GM18951 (cell line): ENCODE results near the gene TGIF1.

Experiments
- POLR2A ChIP-seq: IDR thresholded peaks from 4 replicates; pipeline ENCODE4 v1.6.1; 2011; ENCODE audit warnings: mild to moderate bottlenecking; ENCODE audit not compliant: insufficient read length, insufficient read depth; ENCODE audit errors: extremely low read depth
- in situ Hi-C: fragments of 300-500 bp; cut with MboI; formaldehyde crosslinking; loops from one replicate; pipeline ENCODE4 v1.12.0; 2022; ENCODE audit warnings: low sequenced_read_pairs, mixed read lengths, inconsistent platforms; ENCODE audit not compliant: unreplicated experiment

TGIF1 gene

DNA sequence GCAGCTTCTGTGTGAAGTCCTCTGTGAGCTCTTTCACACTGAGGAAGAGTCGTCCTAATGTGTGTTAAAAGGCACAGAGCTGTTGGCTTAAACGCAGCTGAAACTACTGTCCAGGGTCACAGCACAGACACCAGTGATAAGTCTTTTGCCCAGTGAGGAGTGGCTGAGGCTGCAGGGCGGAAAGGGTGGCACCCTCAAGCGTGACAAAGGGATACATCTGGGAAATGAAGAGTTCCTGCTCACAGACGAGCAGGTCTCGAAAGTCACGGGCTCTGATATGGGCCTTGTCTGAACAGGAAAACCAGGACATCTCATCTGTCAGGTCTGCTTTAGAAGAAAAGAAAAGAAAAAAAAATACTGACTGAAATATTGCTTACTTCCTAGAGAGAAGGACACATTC lies 36.5 kb downstream of the TGIF1 start:
- no peak for TF ChIP-seq POLR2A
- in situ Hi-C loops = no loop called here

DNA sequence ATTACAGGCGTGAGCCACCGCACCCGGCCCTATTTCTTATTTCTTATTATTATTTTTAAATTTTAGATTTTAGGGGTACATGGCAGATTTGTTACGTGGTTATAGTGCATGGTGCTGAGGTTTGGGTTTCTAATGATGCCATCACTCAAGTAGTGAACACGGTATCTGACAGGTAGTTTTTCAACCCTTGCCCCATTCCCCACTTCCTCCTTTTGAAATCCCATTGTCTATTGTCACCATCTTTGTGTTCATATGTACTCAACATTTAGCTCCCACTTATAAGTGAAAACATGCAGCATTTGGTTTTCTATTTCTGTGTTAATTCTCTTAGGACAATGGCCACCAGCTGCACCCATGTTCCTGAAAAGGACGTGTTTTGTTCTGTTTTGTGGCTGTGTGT lies 39.5 kb downstream of the TGIF1 start:
- TF ChIP-seq POLR2A = no peak
- in situ Hi-C loops = no loop called here

DNA sequence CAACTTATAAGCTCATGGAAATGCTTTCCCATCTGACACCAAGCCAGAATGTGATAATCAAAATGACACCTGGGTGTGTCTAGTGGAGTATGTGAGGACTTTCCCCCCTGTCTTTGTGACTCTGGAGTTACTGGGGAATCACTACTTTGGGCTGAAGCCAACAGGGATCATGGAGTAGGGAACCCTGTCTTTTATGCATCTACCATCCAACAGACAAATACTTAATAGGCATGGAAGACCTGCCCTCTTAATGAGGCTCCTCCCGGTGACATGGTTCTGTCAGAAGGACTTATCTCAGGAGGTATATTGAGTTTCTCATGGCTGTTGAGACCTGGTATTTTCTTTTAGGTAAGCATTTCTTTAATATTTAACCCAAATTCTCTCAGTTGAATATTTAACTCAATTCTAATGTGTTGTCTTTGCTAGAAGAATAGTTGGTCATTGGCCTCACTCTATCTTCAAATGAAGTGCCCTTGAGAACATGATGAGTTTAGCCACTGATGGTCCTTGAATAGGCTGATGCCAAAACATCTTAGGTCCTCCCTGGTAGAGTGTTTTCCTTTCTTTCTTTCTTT lies 42.1 kb downstream of the TGIF1 start:
- no peak for TF ChIP-seq POLR2A
- in situ Hi-C loops = no loop called here

DNA sequence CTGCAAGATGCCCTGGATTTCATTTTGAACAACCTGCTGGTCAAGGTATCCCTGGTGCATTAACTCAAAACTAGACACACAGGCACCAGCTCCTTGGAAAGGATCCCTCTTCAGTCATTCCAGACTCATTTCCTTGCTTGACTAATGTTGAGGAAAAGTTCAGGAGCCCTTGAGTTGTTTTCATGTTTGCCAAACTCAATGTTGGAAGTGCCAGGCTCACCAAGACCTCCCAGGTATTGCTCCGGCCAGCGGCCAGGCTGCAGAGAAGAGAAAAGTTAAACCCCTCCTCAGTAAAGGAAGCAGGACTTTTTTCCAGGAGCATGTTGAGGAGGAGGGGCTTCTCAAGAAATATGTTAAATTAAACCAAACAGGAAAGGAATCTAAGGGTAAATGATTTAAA lies 42.7 kb downstream of the TGIF1 start:
- TF ChIP-seq POLR2A = no peak
- in situ Hi-C loops = no loop called here

DNA sequence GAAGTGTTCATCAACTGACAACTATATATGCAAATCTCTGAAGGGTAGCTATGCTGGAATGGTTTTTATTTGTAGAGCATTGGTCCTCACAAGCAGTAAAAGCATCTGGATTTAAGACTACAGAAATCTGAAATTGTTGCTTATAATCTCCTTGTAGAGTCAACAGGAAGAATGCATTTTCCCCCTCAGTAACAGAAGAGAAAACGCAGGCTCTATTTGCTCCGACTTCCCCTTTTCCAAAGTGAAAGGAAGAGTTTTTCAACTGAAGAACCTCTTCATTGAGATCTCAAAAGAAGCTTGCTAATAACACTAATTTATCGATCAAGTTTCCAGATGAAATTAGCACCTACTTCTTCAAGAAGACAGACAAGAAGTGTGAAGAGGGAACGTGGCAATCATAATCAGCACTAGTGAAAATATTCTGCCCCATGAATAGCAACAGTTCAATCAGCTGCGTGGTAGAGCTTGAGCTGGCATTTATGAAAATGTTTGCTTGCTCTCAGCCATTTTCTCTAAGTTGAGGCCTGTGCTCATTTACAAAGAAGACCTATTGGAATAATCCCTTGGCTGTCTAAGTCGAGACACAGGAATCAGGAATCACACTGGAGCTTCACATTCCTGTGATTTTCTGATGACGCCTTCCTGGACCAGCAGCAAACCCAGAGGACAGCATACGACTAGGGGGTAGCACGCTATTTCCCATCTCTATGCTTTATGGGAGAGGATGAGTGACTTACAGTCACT lies 43.7 kb downstream of the TGIF1 start:
- no peak for TF ChIP-seq POLR2A
- in situ Hi-C loops = no loop called here

DNA sequence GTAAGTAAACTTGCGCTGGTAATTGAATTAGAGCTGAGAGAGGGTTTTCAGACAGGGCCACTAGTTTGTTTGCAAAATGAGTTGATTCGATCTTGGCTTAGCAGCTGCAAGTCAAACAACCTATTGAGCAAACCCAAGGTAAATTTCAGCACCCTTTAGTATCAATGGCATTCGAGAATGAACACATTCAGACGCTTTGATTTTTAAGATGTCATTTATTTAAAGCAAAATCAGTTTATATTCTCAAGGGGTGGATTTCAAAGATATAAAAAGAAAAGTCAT lies 44.2 kb downstream of the TGIF1 start:
- no peak for TF ChIP-seq POLR2A
- in situ Hi-C loops = no loop called here

DNA sequence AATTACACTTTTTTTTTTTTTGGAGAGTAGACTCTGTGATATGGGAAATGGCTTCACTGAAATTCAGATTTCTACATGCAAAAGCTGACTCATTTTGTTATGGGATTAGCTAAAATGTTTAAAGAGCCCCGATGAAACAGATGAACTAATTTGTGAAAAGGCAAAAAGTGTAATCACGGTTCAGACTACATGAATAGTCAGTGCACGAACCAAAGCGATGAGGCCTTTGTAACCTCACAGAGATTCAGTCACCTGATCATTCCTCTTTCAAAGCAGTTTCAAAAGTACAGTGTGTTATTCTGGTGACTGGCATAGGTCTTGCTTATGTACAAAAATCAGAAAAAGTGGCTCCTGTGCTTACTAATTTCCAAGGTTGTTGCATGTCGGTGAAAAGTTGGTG lies 44.6 kb downstream of the TGIF1 start:
- in situ Hi-C loops = no loop called here
- no peak for TF ChIP-seq POLR2A

DNA sequence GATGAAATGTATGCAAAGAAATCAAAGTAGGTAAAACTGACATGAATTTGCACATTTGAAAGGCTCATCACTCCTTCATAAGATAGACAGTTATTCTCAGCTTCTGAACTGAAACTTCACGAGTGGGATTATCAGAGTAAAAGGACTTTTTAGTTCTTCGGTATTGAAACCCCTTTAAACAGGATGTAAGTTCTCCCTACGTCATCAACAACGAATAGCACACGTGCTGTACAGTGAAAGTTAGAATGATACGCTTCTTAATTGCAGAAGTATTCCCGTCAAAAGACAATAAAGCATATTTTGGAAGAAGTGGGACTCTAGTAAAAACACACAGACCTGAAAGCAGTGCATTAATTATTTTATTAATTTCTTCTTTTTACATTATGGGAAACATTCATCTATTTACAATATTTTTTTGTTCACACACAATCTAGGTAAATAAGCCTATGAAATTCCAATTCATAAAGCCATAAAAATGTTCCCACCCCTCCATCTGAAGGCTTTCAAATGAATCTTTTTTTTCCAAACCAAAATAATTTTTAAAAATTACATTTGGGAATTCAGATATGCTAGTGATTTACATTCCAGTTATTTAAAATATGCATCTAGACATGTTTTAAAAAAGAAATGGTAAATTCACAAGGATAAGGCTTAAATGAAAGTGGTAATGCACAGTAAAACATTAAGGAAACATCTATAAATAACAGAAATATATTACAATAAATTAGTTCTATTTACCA lies 45.9 kb downstream of the TGIF1 start:
- TF ChIP-seq POLR2A = no peak
- in situ Hi-C loops = no loop called here

DNA sequence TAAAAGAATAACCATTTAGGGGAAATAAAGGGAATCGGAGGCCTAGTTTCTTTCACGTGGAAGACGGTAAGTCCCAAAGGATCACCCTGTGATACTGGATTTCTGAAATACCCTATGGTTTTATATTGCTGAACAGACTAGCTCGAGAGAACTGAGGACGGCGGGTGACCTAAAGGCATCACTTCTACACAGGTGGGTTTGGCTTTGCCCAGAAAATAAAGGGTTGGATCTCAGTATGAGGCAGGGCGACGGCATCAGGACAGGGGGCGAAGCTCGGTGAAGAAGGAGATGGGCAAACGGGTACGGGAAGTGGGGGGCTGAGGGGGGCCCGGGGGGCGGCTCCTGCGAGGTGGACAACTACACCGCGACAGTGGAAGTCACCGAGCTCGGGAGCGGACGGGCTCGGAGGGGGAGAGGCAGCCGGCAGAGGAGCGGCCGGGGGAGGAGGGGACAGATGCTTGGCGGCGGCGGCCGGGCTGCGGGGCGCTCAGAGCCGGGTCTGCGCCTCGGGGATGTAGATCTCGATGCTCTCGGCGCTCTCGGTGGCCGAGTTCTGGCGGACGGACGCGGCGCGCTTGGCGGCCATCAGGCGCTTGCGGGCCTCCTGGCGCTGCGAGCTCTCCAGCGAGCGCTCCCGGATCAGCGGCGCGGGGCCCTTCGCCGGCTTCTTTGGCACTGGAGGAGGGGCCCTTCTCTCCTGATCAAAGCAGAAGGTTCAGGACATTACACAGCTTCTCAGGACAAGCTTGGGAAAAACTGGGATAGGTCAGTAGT lies 48.9 kb downstream of the TGIF1 start:
- no peak for TF ChIP-seq POLR2A
- in situ Hi-C loops = no loop called here

DNA sequence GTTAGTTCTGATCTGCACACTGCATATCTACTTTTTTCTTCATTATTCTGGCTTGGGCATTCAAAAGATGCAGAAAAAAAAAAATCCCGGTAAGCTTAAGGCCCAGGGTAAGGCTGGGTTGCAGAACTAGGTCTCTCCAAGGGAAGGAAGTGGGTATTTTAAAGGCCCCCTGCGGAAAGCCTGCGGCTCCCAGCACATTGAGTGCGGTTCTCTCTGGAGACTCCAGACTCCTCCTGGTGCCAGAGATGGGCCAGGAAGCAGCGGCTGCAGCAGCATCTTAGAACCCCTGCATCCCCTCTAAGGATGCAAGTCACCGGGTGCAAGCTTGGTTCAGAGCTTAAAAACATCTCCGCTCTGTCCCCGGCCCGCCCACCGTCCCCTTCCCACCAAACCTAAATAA lies 49.5 kb downstream of the TGIF1 start:
- in situ Hi-C loops = no loop called here
- no peak for TF ChIP-seq POLR2A

DNA sequence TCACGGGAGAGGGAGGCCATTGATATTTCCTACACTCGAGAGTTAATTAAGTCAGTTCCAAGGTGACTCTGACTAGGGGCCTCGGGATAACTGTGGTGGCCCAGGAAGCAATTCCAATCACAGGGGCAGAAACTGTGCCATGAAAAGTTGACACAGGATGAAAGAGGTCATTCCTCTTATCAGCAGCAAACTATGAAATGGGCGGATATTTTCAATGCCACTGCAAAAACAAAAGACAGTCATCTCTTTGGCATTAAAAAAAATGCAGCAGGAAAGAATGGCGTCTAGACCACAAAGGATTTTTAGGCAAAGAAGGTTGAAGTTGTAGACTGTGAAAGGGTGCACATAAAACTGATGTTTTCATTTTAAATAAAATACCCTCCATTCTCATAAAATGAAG lies 50.0 kb downstream of the TGIF1 start:
- no peak for TF ChIP-seq POLR2A
- in situ Hi-C loops = no loop called here

DNA sequence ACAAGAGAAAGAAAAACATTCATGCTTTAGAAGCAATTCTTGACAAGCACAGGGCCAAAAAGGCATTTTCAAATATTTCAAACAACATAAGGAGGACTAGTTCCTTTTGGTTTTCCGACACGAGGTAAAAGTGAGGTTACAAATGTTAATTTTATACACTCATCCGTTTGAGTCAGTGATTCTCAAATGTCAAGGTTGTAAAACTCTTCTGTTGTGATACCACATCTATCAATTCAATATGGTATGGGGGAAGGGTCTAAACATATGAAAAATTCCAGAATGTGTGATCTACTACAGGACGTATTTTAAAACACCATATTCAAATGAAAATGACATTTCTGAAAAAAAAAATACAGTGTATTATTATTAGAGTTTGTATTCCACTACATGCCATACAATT lies 52.7 kb downstream of the TGIF1 start:
- TF ChIP-seq POLR2A = no peak
- in situ Hi-C loops = no loop called here

DNA sequence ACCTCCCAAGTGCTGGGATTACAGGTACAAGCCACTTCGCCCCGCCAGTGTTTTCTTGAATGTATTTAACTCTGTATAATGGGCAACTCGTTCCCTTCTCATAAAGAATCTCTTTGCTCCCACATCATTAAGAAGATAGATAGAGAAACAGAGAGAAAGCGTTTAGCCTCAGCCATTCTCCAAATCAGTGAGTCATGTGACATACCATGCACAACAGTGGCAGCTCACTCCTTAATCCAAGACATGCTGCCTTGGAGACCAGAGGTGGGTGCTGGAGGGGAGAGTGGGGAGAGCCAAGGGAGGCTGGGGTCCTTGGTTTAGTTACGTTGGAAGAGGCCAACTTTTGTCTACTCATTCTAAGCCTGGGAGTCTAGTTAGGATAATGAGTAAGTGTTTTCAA lies 54.7 kb downstream of the TGIF1 start:
- TF ChIP-seq POLR2A = no peak
- in situ Hi-C loops = no loop called here
